ENCODE data around the gene CSF1. TPM values are rescaled to one million over a fixed set of nuclear protein-coding genes. Genes with fewer than 3 reads are reported as not detected.

Gene CSF1
- polyA plus RNA-seq, 1 donor (not counting 4 experiments of a cell fraction or from before 2014, with no cell fraction given), result 1.8 TPM

- no peaks in the 10 kb centered on the region for H3K79me2 ChIP-seq (ENCODE audit: control insufficient read depth, insufficient read depth, low read length)
- no peak for DNase-seq (ENCODE audit: low read depth, low spot score)
- H3K4me1 ChIP-seq (ENCODE audit: control insufficient read depth, extremely low read depth, insufficient read depth, low read length), result no peaks in the 10 kb centered on the region
- TF ChIP-seq CTCF (optimal IDR thresholded peaks at IDR 0.05 in 1 of 3, IDR thresholded peaks at IDR 0.05 in 1 of 3, conservative IDR thresholded peaks at IDR 0.05 in 1 of 3; ENCODE audit: extremely low read depth in 1 of 3, insufficient read depth in 2 of 3, low read length in 3 of 3), result no peak
- TF ChIP-seq EZH2 (IDR thresholded peaks at IDR 0.05; ENCODE audit: low read length), result no peak
- no peak overlapping the region for H3K4me2 ChIP-seq (ENCODE audit: control insufficient read depth, extremely low read depth, insufficient read depth, low read depth, low read length)
- no peaks in the 10 kb centered on the region for H4K20me1 ChIP-seq (ENCODE audit: control insufficient read depth, extremely low read depth, insufficient read depth, low read length)
- no peak overlapping the region for H3K9ac ChIP-seq (ENCODE audit: control insufficient read depth, extremely low read depth, insufficient read depth, low read length)
- no peak overlapping the region for H2AFZ ChIP-seq (ENCODE audit: control insufficient read depth, low read length)
- peaks cover 6% of the 10 kb centered on the region for H3K27me3 ChIP-seq (ENCODE audit: control insufficient read depth, extremely low read depth, insufficient read depth, low read length)
- FAIRE-seq, result no peak
- no peak overlapping the region for H3K27ac ChIP-seq (ENCODE audit: control insufficient read depth, insufficient read depth, low read length)
- no peaks in the 10 kb centered on the region for H3K9me1 ChIP-seq (ENCODE audit: control insufficient read depth, extremely low read depth, insufficient read depth, low read length)
- dilution Hi-C loops (cut with MboI; ENCODE audit: extremely low pct_ligation_motif_present, low sequenced_read_pairs), result no loop called here
- no peaks in the 10 kb centered on the region for H3K36me3 ChIP-seq (ENCODE audit: control insufficient read depth in 2 of 2, extremely low read depth in 1 of 2, insufficient read depth in 2 of 2, low read length in 2 of 2)
- no peaks in the 10 kb centered on the region for H3K9me3 ChIP-seq (ENCODE audit: control insufficient read depth, low read depth, low read length)
- no peak overlapping the region for H3K4me3 ChIP-seq (ENCODE audit: control insufficient read depth in 2 of 3, extremely low read depth in 1 of 3, insufficient read depth in 2 of 3, low read depth in 1 of 3, low read length in 3 of 3)
Measured at GRCh38 chr1:109883248-109883955, 27.2 kb upstream of the CSF1 start.

- DNase-seq (ENCODE audit: low read depth, low spot score) (no peak), FAIRE-seq (no peak)
- Histone ChIP-seq H3K9ac (ENCODE audit: control insufficient read depth, extremely low read depth, insufficient read depth, low read length) (no peak overlapping the region), H3K27ac (ENCODE audit: control insufficient read depth, insufficient read depth, low read length) (no peak overlapping the region), H3K4me1 (ENCODE audit: control insufficient read depth, extremely low read depth, insufficient read depth, low read length) (no peaks in the 10 kb centered on the region), H2AFZ (ENCODE audit: control insufficient read depth, low read length) (no peak overlapping the region), H3K36me3 (ENCODE audit: control insufficient read depth in 2 of 2, extremely low read depth in 1 of 2, insufficient read depth in 2 of 2, low read length in 2 of 2) (no peaks in the 10 kb centered on the region), H4K20me1 (ENCODE audit: control insufficient read depth, extremely low read depth, insufficient read depth, low read length) (no peaks in the 10 kb centered on the region), H3K79me2 (ENCODE audit: control insufficient read depth, insufficient read depth, low read length) (no peaks in the 10 kb centered on the region), H3K9me3 (ENCODE audit: control insufficient read depth, low read depth, low read length) (no peaks in the 10 kb centered on the region), H3K27me3 (ENCODE audit: control insufficient read depth, extremely low read depth, insufficient read depth, low read length) (peaks cover 8% of the 10 kb centered on the region), H3K4me2 (ENCODE audit: control insufficient read depth, extremely low read depth, insufficient read depth, low read depth, low read length) (no peak overlapping the region), H3K4me3 (ENCODE audit: control insufficient read depth in 2 of 3, extremely low read depth in 1 of 3, insufficient read depth in 2 of 3, low read depth in 1 of 3, low read length in 3 of 3) (no peak overlapping the region), H3K9me1 (ENCODE audit: control insufficient read depth, extremely low read depth, insufficient read depth, low read length) (no peaks in the 10 kb centered on the region)
- dilution Hi-C loops (cut with MboI; ENCODE audit: extremely low pct_ligation_motif_present, low sequenced_read_pairs), result no loop called here
- TF ChIP-seq EZH2 (IDR thresholded peaks at IDR 0.05; ENCODE audit: low read length), result no peak
Measured at GRCh38 chr1:109884242-109884891, 26.3 kb upstream of the CSF1 start.

All from keratinocyte (primary cell).